ENCODE measurements around the gene ZKSCAN1.

DNA sequence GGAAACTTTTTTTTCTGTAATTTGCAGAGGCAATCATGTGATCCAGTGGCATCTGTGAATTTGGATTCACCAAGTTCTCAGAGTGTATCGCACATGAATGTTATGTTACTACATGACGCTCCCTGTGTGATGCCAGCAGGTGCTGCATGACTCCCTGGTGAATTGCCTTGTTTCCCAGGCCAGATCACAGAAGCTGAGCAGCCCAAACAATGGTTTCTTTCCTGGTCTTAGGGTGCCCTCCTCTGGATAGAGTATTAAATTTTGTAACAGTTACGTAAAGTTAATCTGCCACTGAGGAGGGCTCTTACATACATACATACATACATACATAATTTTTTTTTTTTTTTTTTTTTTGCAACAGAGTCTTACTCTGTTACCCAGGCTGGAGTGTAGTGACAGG, 37.8 kb downstream of the ZKSCAN1 start:
- TF ChIP-seq, protein P1, sequence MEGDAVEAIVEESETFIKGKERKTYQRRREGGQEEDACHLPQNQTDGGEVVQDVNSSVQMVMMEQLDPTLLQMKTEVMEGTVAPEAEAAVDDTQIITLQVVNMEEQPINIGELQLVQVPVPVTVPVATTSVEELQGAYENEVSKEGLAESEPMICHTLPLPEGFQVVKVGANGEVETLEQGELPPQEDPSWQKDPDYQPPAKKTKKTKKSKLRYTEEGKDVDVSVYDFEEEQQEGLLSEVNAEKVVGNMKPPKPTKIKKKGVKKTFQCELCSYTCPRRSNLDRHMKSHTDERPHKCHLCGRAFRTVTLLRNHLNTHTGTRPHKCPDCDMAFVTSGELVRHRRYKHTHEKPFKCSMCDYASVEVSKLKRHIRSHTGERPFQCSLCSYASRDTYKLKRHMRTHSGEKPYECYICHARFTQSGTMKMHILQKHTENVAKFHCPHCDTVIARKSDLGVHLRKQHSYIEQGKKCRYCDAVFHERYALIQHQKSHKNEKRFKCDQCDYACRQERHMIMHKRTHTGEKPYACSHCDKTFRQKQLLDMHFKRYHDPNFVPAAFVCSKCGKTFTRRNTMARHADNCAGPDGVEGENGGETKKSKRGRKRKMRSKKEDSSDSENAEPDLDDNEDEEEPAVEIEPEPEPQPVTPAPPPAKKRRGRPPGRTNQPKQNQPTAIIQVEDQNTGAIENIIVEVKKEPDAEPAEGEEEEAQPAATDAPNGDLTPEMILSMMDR (IDR thresholded peaks at IDR 0.05), result no peak
- no peak for TF ChIP-seq EZH2 (IDR thresholded peaks at IDR 0.05; ENCODE audit: borderline replicate concordance, insufficient read depth, low read depth, low read length, poor library complexity, severe bottlenecking)

Measured in B cell (primary cell).